ENCODE data around the gene BANF1.

DNA sequence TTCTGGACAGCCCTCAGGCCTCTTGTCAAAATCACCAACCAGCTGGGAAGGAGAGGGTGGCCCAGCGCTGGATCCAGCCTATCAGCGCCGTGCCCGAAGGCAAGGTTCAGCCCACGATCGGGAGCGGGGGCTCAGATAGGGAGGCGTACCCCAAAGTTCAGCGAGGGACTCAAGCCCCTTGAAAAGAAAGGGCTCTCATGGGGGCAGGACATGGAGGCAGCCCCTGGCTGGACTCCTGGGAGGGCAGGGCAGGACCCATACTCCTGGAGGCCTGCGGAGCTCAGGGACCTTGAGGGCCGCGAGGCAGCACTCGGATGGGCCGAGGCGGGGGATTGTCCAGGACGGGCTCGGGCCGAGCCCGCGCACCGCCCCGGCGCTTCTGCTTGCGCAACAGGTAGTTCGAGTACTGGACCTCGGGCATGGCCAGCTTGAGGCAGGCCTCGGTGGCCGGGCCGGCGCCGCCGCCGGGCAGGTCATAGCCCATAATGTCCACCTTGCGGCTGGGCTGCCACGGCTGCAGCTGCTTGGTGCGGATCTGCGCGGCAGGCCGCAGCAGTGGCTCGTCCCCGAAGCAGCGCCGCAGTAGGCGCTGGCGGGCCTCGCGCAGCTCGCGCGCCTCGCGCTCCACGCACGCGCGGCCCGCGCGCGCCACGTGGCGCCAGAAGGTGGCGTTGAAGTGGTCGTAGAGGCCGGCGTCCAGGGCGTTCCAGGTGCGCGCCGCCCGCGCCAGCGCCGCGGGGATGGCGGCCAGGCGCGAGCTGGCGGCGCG lies 40.1 kb downstream of the BANF1 start:
- TF ChIP-seq POLR2A (IDR thresholded peaks at IDR 0.05; ENCODE audit: low read length) (no peak), GATA1 (IDR thresholded peaks at IDR 0.05; ENCODE audit: low read depth, low read length) (no peak)

Measured in erythroblast (primary cell).